Measurements from ENCODE around the gene EXOC3L4. TPM values are rescaled to one million over a fixed set of nuclear protein-coding genes. Genes with fewer than 3 reads are reported as not detected.

Gene EXOC3L4
- total and polyA plus RNA-seq, 2 donors (not counting 3 experiments of a cell fraction or from before 2014, with no cell fraction given), result not detected

DNA sequence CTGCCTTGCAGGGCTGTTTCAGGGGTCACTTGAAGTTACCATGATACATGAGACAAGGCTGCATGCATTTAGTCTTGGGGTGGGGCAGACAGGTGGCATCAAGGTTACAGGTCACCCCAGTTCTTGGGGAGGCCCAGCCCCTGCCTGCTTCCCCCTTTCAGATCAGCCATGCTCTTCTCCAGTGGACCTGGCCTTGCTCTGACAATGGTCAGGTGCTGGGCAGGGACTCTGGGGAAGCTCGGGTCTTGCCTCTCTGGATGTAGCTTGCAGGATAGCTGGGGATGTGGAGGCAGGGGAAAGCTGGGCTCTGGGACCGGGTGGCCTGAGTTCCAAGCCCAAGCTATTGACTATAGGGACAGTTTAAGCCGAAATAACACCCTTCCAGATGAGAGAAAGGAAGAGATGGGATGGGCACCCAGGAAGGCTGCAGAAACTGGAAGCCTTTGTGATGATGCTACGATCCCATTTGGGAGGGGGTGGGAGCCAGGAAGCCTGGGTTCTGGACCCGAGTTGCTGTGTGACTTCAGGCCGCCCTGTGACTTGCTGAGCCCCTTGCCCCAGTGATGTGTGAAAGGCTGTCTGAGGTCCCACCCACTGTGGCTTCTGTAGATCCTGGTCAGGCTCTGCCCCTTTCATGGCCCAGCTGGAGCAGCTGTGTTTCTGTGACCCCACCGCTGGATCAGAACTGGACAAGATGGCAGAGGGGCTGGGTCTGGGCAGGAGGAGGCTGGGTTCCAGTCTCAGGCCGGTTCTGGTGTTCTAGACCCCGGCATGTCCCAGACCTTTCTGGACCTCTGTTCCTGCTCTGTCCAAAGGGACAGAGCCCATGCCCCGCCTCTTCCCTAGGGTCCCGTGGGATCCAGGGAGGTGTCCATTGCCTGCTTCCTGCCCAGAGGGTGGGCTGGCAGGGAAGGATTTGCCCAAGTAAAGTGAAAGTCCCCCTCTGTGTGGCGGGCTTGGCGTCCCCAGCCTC, 30.9 kb downstream of the EXOC3L4 start:
- H3K4me3 ChIP-seq (replicated peaks in 1 of 3; ENCODE audit: insufficient read depth in 1 of 3, low read depth in 1 of 3, low read length in 3 of 3), result no peak overlapping the region
- no peaks in the 10 kb centered on the region for H4K20me1 ChIP-seq (replicated peaks; ENCODE audit: control insufficient read depth, extremely low read depth, insufficient read depth, low read length)
- ChIA-PET POLR2A (no interaction called here), CTCF (interaction anchor here (1.3 to 6.9 kb wide), 5 partner anchors 7 to 59 kb away, joined by 3 to 86 read pairs (median 6); no protein-coding TSS in a partner anchor)
- no peak overlapping the region for H3K9ac ChIP-seq (replicated peaks; ENCODE audit: extremely low read depth, insufficient read depth, low read length)
- no TSS peak for BruUV-seq (replicated peaks)
- peaks cover 0 to 6% of the 10 kb centered on the region in 2 experiments for H3K36me3 ChIP-seq (ENCODE audit: control insufficient read depth in 2 of 2, extremely low read depth in 1 of 2, insufficient read depth in 2 of 2, low read length in 2 of 2)
- H3K79me2 ChIP-seq (ENCODE audit: control insufficient read depth, insufficient read depth, low read length), result no peaks in the 10 kb centered on the region
- H3K27ac ChIP-seq (ENCODE audit: insufficient read depth, low read depth, low read length), result no peak overlapping the region
- intact Hi-C loops (cut with micrococcal nuclease) (loop anchor here (10.0 kb wide), 1 partner anchor 259 kb away; the partner anchor contains the start of gene MARK3), dilution Hi-C loops (cut with MboI; ENCODE audit: extremely low pct_ligation_motif_present, low sequenced_read_pairs) (no loop called here)
- H3K9me3 ChIP-seq (replicated peaks; ENCODE audit: control insufficient read depth, insufficient read depth, low read length), result no peaks in the 10 kb centered on the region
- H3K4me2 ChIP-seq (ENCODE audit: insufficient read depth, low read length), result no peak overlapping the region
- H2AFZ ChIP-seq (ENCODE audit: low read depth, low read length), result no peak overlapping the region
- H3K27me3 ChIP-seq (ENCODE audit: control insufficient read depth in 2 of 2, insufficient read depth in 2 of 2, low read length in 2 of 2), result no peaks in the 10 kb centered on the region
- peaks cover 33% of the 10 kb centered on the region for H3K4me1 ChIP-seq (ENCODE audit: control insufficient read depth, extremely low read depth, insufficient read depth, low read length)
- FAIRE-seq, result no peak
- no peak for DNase-seq (ENCODE audit: low read depth, low spot score)
- H3K9me1 ChIP-seq (replicated peaks; ENCODE audit: control insufficient read depth, extremely low read depth, insufficient read depth, low read length), result no peaks in the 10 kb centered on the region
- no peak for TF ChIP-seq FOS (IDR thresholded peaks at IDR 0.05; ENCODE audit: borderline replicate concordance, insufficient read depth, low read length)
- no peak for TF ChIP-seq EZH2 (IDR thresholded peaks at IDR 0.05; ENCODE audit: borderline replicate concordance, low read depth, low read length, severe bottlenecking)
- TF ChIP-seq CTCF (IDR thresholded peaks at IDR 0.05; ENCODE audit: extremely low read depth in 1 of 2, insufficient read depth in 1 of 2, low read depth in 1 of 2, low read length in 2 of 2), result no peak
- TF ChIP-seq POLR2AphosphoS5 (IDR thresholded peaks at IDR 0.05; ENCODE audit: insufficient read depth, low read depth, low read length), result no peak
- TF ChIP-seq POLR2A (IDR thresholded peaks at IDR 0.05; ENCODE audit: low read depth, low read length), result no peak
- TF ChIP-seq JUN (IDR thresholded peaks at IDR 0.05; ENCODE audit: borderline replicate concordance, insufficient read depth, insufficient read length, low read depth), result no peak
- no peak for TF ChIP-seq MYC (IDR thresholded peaks at IDR 0.05; ENCODE audit: low read depth, low read length)
- TF ChIP-seq, protein P1, sequence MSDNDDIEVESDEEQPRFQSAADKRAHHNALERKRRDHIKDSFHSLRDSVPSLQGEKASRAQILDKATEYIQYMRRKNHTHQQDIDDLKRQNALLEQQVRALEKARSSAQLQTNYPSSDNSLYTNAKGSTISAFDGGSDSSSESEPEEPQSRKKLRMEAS (IDR thresholded peaks at IDR 0.05; ENCODE audit: insufficient read depth, insufficient read length), result no peak
- no peak for TF ChIP-seq GATA2 (IDR thresholded peaks at IDR 0.05; ENCODE audit: insufficient read depth, insufficient read length, low read depth, low read length)
